Small intestine (tissue), 7 donors: Measurements from ENCODE around the gene TMEM14C. TPM values are rescaled to one million over a fixed set of nuclear protein-coding genes. Genes with fewer than 3 reads are reported as not detected.
A peak's percentile ranks its signal among the peaks of the same experiment; 100 is the strongest.

Experiments used
- DNase-seq, 2 donors: peaks; one replicate each; pipeline versions ENCODE4 v3.0.0 to v3.0.0-alpha.2; 2013
- FAIRE-seq: peaks from 2 replicates; lab custom pipeline; 2012; peaks lifted over from hg19 to GRCh38; lab: Jason Lieb, UNC
- H3K27ac ChIP-seq, 3 donors: one replicate each; pipeline ENCODE4 v1.5.1; 2013; ENCODE audit warnings: low read length in 2 of 3, mild to moderate bottlenecking in 2 of 3, control low read depth in 1 of 3, inconsistent platforms in 1 of 3, low read depth in 1 of 3, moderate library complexity in 1 of 3
- H3K27me3 ChIP-seq, 3 donors: one replicate each; pipeline ENCODE4 v1.6.1; 2013; ENCODE audit warnings: low read length in 3 of 3, inconsistent platforms in 1 of 3; ENCODE audit not compliant: control insufficient read depth in 3 of 3, insufficient read depth in 3 of 3
- H3K36me3 ChIP-seq, 3 donors: one replicate each; pipeline ENCODE4 v1.6.1; 2013; ENCODE audit warnings: low read length in 3 of 3, inconsistent platforms in 1 of 3, low read depth in 1 of 3, mild to moderate bottlenecking in 1 of 3, moderate library complexity in 1 of 3; ENCODE audit not compliant: control insufficient read depth in 3 of 3, insufficient read depth in 2 of 3
- H3K4me1 ChIP-seq, 3 donors: one replicate each; pipeline ENCODE4 v1.6.1; 2013; ENCODE audit warnings: low read length in 2 of 3, inconsistent platforms in 1 of 3, low read depth in 1 of 3, mild to moderate bottlenecking in 1 of 3, moderate library complexity in 1 of 3; ENCODE audit not compliant: control insufficient read depth in 3 of 3, insufficient read depth in 2 of 3
- H3K4me3 ChIP-seq, 3 donors: one replicate each; pipeline ENCODE4 v1.5.1; 2013; ENCODE audit warnings: low read length in 3 of 3, control low read depth in 1 of 3, inconsistent platforms in 1 of 3, low read depth in 1 of 3, mild to moderate bottlenecking in 1 of 3, moderate library complexity in 1 of 3
- H3K9me3 ChIP-seq, 2 donors: one replicate each; pipeline ENCODE4 v1.6.1; 2013; ENCODE audit warnings: low read depth in 1 of 2, low read length in 1 of 2; ENCODE audit not compliant: control insufficient read depth in 2 of 2, insufficient read depth in 1 of 2
- WGBS, 3 donors: extraction: QIAGEN DNeasy Blood & Tissue Kit; methylation state at CpG; one replicate each; pipeline ENCODE4 v1.1.7; 2013; 5-methylcytosine and 5-hydroxymethylcytosine counted together
- polyA plus RNA-seq, 4 donors: library from polyadenylated mRNA; stranded (reverse) in 3 of 4; unstranded in 1 of 4; fragments of 200-250 nt in 3 of 4; fragments of 120-200 nt in 1 of 4; gene quantifications; one replicate each; pipeline versions ENCODE4 v1.2.1 to v1.2.3, GENCODE V29; 2013
- donor health status: healthy with polysubstance abuse.
- donor health status: control.
- donor health status: control.
- donor health status: Bipolar disorder and iron deficiency.
- donor health status: healthy.

TMEM14C gene
- polyA plus RNA-seq, 4 donors, result 105 to 145 (median 140) TPM

DNA sequence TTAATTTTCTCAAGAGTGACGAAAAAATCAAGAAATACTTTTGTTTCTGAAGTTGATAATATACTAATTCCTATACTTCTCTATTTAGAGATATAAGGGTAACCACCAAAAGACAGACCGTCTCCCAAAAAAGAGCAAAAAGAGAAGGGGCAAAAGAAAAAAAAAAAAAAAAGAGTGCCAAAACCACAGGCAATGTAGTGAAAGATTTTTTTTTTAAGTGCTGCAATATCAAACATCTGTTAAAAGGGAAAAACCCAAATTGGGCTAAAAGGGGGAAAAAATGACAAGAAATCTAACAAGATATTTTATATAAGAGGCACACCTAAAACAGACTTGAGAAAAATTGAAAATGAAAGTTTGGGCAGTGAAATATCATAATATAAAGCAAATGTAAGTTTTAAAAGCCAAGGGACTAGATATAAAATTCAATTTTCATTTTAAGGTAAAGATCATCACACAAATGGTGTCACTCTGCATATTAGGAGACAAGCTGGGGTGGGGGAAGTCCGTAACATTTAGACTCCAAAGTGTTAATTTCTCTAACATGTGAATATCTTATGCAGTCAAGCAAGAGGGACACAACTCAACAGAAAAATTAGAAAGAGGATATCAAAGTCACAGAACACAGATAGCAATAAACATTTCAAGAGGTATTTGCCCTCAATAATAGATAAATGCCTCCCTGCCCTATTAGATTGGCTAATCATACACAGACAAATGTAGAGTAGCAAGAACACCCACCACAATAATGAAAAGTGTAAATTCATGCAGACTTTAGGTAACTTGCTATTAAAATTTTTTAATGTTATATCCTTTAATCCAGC, 37.6 kb upstream of the TMEM14C start:
- FAIRE-seq (no peak), DNase-seq (no peak)
- no peaks in the 10 kb centered on the region for H3K27me3 ChIP-seq
- H3K4me1 ChIP-seq, result no peaks in the 10 kb centered on the region
- no peaks in the 10 kb centered on the region for H3K9me3 ChIP-seq
- no peak overlapping the region for H3K27ac ChIP-seq
- peaks cover 0 to 2% (median 0%) of the 10 kb centered on the region in 3 donors for H3K36me3 ChIP-seq
- no peak overlapping the region for H3K4me3 ChIP-seq
- WGBS, 3 donors, result 62 to 88% (median 80%) methylated on average over 3 of the region's 3 CpGs

DNA sequence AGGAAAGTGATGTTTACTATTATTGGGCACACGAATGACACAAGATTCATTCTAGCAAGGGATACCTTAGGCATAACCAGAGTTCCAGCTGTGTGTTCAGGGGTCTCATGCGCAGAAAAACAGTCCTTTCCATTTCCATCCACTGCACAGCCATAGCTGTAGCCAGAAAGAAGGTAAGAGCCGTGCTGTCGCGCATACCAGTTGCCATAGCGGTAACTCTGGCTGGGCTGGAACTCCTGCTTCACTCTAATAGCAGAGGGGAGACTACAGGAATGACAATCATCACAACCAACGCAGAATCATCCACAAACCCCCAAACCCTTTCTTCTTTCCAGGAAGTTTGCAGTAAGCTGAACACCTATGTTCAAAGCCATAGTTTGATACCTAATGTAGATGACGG, 36.0 kb upstream of the TMEM14C start:
- 45 to 66% (median 52%) methylated on average over 8 of the region's 8 CpGs for WGBS, 3 donors
- Histone ChIP-seq H3K4me1 (peaks cover 0 to 4% (median 0%) of the 10 kb centered on the region in 3 donors), H3K9me3 (no peaks in the 10 kb centered on the region), H3K36me3 (peaks cover 0 to 2% (median 0%) of the 10 kb centered on the region in 3 donors), H3K27ac (no peak overlapping the region), H3K27me3 (no peaks in the 10 kb centered on the region), H3K4me3 (peak overlapping the region in 1 of 3 donors; percentile 42)
- FAIRE-seq (no peak), DNase-seq (peak in 1 of 2 donors; percentile 36)

DNA sequence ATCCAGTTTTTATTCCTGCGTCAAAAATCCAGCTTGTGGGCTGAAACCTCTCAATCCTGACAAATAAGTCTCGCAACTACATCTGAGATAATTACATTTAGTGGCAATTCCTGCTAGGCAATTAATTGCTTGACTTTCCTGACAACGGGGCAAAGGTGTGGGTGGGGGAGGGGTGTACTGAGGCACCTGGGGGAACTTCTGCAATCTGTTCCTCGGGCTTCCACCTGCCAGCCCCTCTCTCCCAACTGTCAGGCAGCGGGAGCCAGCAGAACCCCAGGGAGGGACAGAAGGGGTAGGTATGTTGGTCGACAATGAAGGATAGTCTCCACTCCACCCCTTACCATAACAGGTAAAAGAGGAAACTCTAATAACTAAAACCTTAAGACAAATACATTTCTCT, 35.3 kb upstream of the TMEM14C start:
- Histone ChIP-seq H3K27ac (peak overlapping the region in 1 of 3 donors; percentile 44), H3K9me3 (no peaks in the 10 kb centered on the region), H3K4me1 (peaks cover 0 to 4% (median 0%) of the 10 kb centered on the region in 3 donors), H3K4me3 (peak overlapping the region in 2 of 3 donors; percentile 29 to 42), H3K27me3 (no peaks in the 10 kb centered on the region), H3K36me3 (peaks cover 0 to 2% (median 0%) of the 10 kb centered on the region in 3 donors)
- DNase-seq (peak; percentile 60 to 80), FAIRE-seq (no peak)
- WGBS, 3 donors, result 12 to 31% (median 24%) methylated on average over 6 of the region's 6 CpGs

- DNase-seq (peak in 1 of 2 donors; percentile 30), FAIRE-seq (no peak)
- WGBS, 3 donors, result 57 to 62% (median 60%) methylated on average over 15 of the region's 15 CpGs
- Histone ChIP-seq H3K9me3 (peaks cover 0 to 3% of the 10 kb centered on the region in 2 donors), H3K27ac (peak overlapping the region in 1 of 3 donors; percentile 61), H3K4me3 (no peak overlapping the region), H3K36me3 (no peaks in the 10 kb centered on the region), H3K27me3 (no peaks in the 10 kb centered on the region), H3K4me1 (peaks cover 0 to 9% (median 2%) of the 10 kb centered on the region in 3 donors)
These were observed 32.0 kb upstream of the TMEM14C start for GRCh38 chr6:10690651-10691445.

DNA sequence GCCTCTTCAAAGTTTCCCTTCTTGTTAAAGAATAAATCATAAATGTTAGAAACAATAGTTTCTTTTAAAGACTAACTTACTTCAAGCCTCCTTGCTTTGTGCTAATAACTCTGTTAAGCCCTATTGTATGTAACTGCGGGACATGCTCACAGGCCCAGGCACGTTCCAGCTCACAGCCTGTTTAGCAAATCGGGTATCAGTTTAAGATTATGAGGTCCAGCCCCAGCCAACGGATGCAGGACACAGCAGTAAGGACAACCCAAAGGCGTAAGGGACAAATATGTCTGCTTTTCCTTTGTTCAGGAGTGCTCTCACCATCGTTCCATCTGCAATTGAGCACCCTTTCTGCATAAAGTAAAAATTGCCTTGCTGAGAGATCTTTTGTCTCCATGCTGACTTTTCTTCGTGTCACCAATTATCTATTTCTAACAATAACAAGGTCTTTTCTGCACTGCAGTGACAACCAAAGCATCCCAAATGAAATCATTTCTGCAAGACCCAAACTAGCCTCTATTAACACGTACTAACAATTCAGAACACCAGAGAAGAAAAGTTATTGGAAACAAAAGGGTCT, 29.8 kb upstream of the TMEM14C start:
- Histone ChIP-seq H3K27ac (no peak overlapping the region), H3K27me3 (no peaks in the 10 kb centered on the region), H3K9me3 (peaks cover 0 to 3% of the 10 kb centered on the region in 2 donors), H3K36me3 (peaks cover 0 to 6% (median 3%) of the 10 kb centered on the region in 3 donors), H3K4me3 (peak overlapping the region in 2 of 3 donors; percentile 79 to 99), H3K4me1 (peaks cover 3 to 13% (median 5%) of the 10 kb centered on the region in 3 donors)
- DNase-seq (no peak), FAIRE-seq (no peak)
- WGBS, 3 donors, result 91 to 96% (median 91%) methylated on average over 8 of the region's 8 CpGs

DNA sequence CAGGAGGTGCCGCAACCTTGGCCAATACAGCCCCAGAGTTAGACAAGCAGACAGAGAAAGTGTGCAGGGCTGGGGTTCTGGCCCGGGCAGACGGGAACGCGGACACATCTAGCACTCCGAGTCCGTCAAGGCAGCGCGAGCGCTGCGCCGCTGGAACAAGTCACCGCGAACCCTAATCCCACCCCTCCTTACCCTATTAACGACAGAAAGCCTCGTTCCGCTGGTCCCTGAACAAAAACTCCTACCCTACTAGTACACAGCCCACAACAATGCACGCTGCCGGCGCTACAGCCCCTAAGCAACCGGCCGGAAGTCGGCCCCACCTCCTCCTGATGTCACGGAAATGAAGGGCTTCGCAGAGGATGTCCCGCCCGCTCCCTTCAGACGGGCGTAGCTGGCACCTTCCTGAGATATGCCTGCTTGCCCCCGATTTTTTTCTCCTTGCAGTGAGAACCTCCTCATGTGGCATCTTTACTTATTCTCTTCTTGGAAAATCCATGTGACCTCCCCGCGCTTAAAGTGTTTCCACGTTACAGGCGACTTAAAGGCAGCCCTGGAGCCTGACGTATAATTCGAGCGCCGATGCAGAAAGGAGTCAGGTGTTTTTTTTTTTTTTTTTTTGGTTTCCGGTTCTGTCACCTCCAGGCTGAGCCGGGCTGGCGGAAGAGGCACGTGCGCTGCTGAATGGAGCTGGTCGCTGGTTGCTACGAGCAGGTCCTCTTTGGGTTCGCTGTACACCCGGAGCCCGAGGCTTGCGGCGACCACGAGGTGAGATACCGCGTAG, 28.4 kb upstream of the TMEM14C start, which contains the start of the genes C6orf52 and PAK1IP1:
Gene C6orf52, minus strand, starts transcription at position 315 of the 784 bp plus-strand sequence. CDS start 7,066 bp downstream, outside the sequence.
Gene PAK1IP1, plus strand, starts transcription at position 671 of the 784 bp plus-strand sequence. Its CDS starts 14 bp downstream, at position 685.
- no peak for FAIRE-seq
- H3K4me3 ChIP-seq, result peak within 1 kb of the TSS; percentile 79 to 99 (median 84)
- H3K27ac ChIP-seq, result peak within 1 kb of the TSS; percentile 84 to 99 (median 98)
- H3K9me3 ChIP-seq, result peaks cover 0 to 3% of the 10 kb centered on the region in 2 donors
- peaks cover 3 to 13% (median 5%) of the 10 kb centered on the region in 3 donors for H3K4me1 ChIP-seq
- peaks cover 2 to 15% (median 3%) of the 10 kb centered on the region in 3 donors for H3K36me3 ChIP-seq
- 0% methylated on average over 52 to 53 of the region's 53 CpGs for WGBS, 3 donors
- peak; percentile 95 to 98 for DNase-seq
- H3K27me3 ChIP-seq, result no peaks in the 10 kb centered on the region

DNA sequence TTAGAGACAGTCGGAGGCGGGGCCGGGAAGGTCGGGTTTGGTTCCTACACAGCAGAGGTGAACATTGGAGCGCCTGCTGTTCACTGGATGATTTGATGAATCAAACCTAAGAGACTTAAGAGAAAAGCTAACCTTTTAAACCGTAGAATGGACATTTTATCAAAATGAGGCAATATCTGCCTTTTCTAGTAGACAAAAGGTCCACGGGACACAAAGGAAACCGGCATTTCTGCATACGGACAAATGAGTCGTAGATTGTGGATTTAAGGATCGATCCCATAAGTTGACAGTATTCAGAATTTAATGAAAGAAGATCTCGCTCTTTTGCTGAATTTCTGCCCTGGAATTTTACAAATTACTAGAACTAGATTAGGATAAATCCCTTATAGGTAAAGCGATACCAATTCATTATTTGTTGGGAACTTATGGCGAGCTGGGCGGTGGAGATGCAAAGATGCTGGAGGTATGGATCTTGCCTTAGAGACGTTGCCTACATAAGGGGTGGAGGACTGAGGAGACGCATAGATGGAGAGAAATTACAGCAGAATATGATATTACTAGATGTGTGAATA, 27.7 kb upstream of the TMEM14C start:
- H3K27me3 ChIP-seq, result no peaks in the 10 kb centered on the region
- WGBS, 3 donors, result 0 to 1% (median 0%) methylated on average over 17 of the region's 17 CpGs
- FAIRE-seq (no peak), DNase-seq (no peak)
- H3K27ac ChIP-seq, result peak overlapping the region; percentile 84 to 99 (median 98)
- peak overlapping the region; percentile 41 to 99 (median 79) for H3K4me3 ChIP-seq
- peaks cover 2 to 20% (median 3%) of the 10 kb centered on the region in 3 donors for H3K36me3 ChIP-seq
- peaks cover 3 to 13% (median 5%) of the 10 kb centered on the region in 3 donors for H3K4me1 ChIP-seq
- H3K9me3 ChIP-seq, result peaks cover 0 to 3% of the 10 kb centered on the region in 2 donors
